ENCODE measurements around the gene FOXC2.

The FOXC2 gene

GRCh38 chr16:86549076-86549892 lies 17.3 kb upstream of the FOXC2 start:
- TF ChIP-seq CTCF (IDR thresholded peaks at IDR 0.05; ENCODE audit: extremely low read depth, missing control alignments): no peak
- DNase-seq (ENCODE audit: low spot score): no peak

GRCh38 chr16:86549893-86550190 lies 16.8 kb upstream of the FOXC2 start:
- no peak for DNase-seq (ENCODE audit: low spot score)
- no peak for TF ChIP-seq CTCF (IDR thresholded peaks at IDR 0.05; ENCODE audit: extremely low read depth, missing control alignments)

- DNase-seq (ENCODE audit: low spot score): no peak
- TF ChIP-seq CTCF (IDR thresholded peaks at IDR 0.05; ENCODE audit: extremely low read depth, missing control alignments): no peak
Observed at GRCh38 chr16:86550281-86550680, 16.3 kb upstream of the FOXC2 start.

GRCh38 chr16:86553356-86553755 lies 13.3 kb upstream of the FOXC2 start:
- no peak for TF ChIP-seq CTCF (IDR thresholded peaks at IDR 0.05; ENCODE audit: extremely low read depth, missing control alignments)
- no peak for DNase-seq (ENCODE audit: low spot score)

- no peak for TF ChIP-seq CTCF (IDR thresholded peaks at IDR 0.05; ENCODE audit: extremely low read depth, missing control alignments)
- DNase-seq (ENCODE audit: low spot score): no peak
Observed at GRCh38 chr16:86554599-86554916, 12.1 kb upstream of the FOXC2 start.

GRCh38 chr16:86554917-86555703 lies 11.5 kb upstream of the FOXC2 start, which contains the start of gene MTHFSD:
MTHFSD (minus strand) TSS chr16:86555235; CDS start chr16:86555184, 51 bp downstream.
- peak; percentile 98 for DNase-seq (ENCODE audit: low spot score)
- TF ChIP-seq CTCF (IDR thresholded peaks at IDR 0.05; ENCODE audit: extremely low read depth, missing control alignments): no peak

- no peak for TF ChIP-seq CTCF (IDR thresholded peaks at IDR 0.05; ENCODE audit: extremely low read depth, missing control alignments)
- no peak for DNase-seq (ENCODE audit: low spot score)
Observed at GRCh38 chr16:86555704-86556075, 10.9 kb upstream of the FOXC2 start.
